Loucy (cell line): ENCODE measurements around the gene OR1L6.

Source experiments
- H2AFZ ChIP-seq: fragments of 200-600 bp; sonication (generic); 2 replicates; pipeline ENCODE4 v1.6.0; 2016; ENCODE audit warnings: antibody characterized with exemption, mild to moderate bottlenecking, low read length, moderate library complexity
- H3F3A ChIP-seq: fragments of 200-600 bp; 2 replicates; pipeline ENCODE4 v1.6.0; 2016; ENCODE audit warnings: antibody characterized with exemption, low read depth, mild to moderate bottlenecking
- H3K27me3 ChIP-seq: fragments of 200-600 bp; sonication (generic); 2 replicates; pipeline ENCODE4 v1.6.1; 2014; ENCODE audit warnings: low read length, mild to moderate bottlenecking; ENCODE audit not compliant: insufficient read depth, poor library complexity, severe bottlenecking
- H3K36me3 ChIP-seq: fragments of 200-600 bp; sonication (generic); 2 replicates; pipeline ENCODE4 v1.6.1; 2016; ENCODE audit warnings: low read length; ENCODE audit not compliant: insufficient read depth
- H3K4me1 ChIP-seq: fragments of 200-600 bp; sonication (generic); 2 replicates; pipeline ENCODE4 v1.5.1; 2014; ENCODE audit warnings: low read length, mild to moderate bottlenecking; ENCODE audit not compliant: insufficient read depth, poor library complexity, severe bottlenecking
- H3K4me2 ChIP-seq: fragments of 200-600 bp; sonication (generic); 2 replicates; pipeline ENCODE4 v1.6.0; 2014; ENCODE audit warnings: antibody characterized with exemption, low read length, low read depth, mild to moderate bottlenecking; ENCODE audit not compliant: poor library complexity, severe bottlenecking
- H3K4me3 ChIP-seq: fragments of 200-600 bp; sonication (generic); 2 replicates; pipeline ENCODE4 v1.5.1; 2014; ENCODE audit warnings: low read length, mild to moderate bottlenecking, mixed read lengths; ENCODE audit not compliant: poor library complexity, severe bottlenecking
- H3K79me2 ChIP-seq: fragments of 200-600 bp; sonication (generic); 2 replicates; pipeline ENCODE4 v1.6.1; 2014; ENCODE audit warnings: low read length; ENCODE audit not compliant: insufficient read depth
- H3K9ac ChIP-seq: fragments of 200-600 bp; sonication (generic); 2 replicates; pipeline ENCODE4 v1.6.0; 2014; ENCODE audit warnings: mild to moderate bottlenecking, low read depth, low read length, moderate library complexity; ENCODE audit not compliant: poor library complexity, severe bottlenecking
- H3K9me2 ChIP-seq: fragments of 200-600 bp; sonication (generic); replicated peaks from 2 replicates; pipeline ENCODE4 v1.6.1; 2016; ENCODE audit warnings: low read depth, low read length, mixed read lengths
- H3K9me3 ChIP-seq: fragments of 200-600 bp; sonication (generic); 2 replicates; pipeline ENCODE4 v1.6.1; 2014; ENCODE audit warnings: mild to moderate bottlenecking, antibody characterized with exemption, low read length, low read depth; ENCODE audit not compliant: insufficient read depth
- H4K20me1 ChIP-seq: fragments of 200-600 bp; sonication (generic); 2 replicates; pipeline ENCODE4 v1.6.0; 2014; ENCODE audit warnings: antibody characterized with exemption, low read length, mild to moderate bottlenecking; ENCODE audit not compliant: insufficient read depth, poor library complexity, severe bottlenecking
- EZH2phosphoT487 ChIP-seq: fragments of 200-600 bp; IDR thresholded peaks from 2 replicates; pipeline ENCODE4 v1.6.1; 2018; ENCODE audit warnings: antibody characterized with exemption, mild to moderate bottlenecking, moderate library complexity, borderline replicate concordance
- TF ChIP-seq, protein P1 (sequence below): fragments of 200-600 bp; sonication (generic); conservative IDR thresholded peaks from 2 replicates; pipeline ENCODE4 v1.5.1; 2014; ENCODE audit warnings: mild to moderate bottlenecking, antibody characterized with exemption, low read length

OR1L6 gene

DNA sequence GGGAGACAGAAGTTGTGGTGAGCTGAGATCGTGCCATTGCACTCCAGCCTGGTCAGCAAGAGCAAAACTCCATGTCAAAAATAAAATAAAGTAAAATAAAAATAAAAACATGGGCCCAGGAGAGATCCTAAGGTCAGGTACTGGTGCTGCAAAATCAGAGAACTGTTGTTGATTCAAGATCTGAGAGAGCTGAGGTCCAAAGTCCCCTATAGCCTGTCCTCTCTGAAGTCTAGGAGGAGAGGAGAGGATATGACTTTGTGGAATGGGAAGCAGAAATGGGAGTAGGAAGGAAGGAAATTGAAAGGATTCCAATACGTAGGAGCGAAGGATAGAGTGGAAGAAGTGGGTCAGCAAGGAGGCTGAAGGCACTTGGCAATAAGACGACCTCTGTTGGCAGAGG is 22.9 kb upstream of the OR1L6 start:
- Histone ChIP-seq H3K4me3 (no peak overlapping the region), H3K9ac (no peak overlapping the region), H3K4me2 (no peak overlapping the region), H3K79me2 (no peaks in the 10 kb centered on the region), H3K4me1 (no peaks in the 10 kb centered on the region), H3K36me3 (no peaks in the 10 kb centered on the region), H4K20me1 (no peaks in the 10 kb centered on the region), H3K9me3 (no peaks in the 10 kb centered on the region), H3K9me2 (no peaks in the 10 kb centered on the region), H3K27me3 (no peaks in the 10 kb centered on the region), H2AFZ (no peak overlapping the region), H3F3A (no peaks in the 10 kb centered on the region)
- TF ChIP-seq EZH2phosphoT487: no peak
- TF ChIP-seq, protein P1, sequence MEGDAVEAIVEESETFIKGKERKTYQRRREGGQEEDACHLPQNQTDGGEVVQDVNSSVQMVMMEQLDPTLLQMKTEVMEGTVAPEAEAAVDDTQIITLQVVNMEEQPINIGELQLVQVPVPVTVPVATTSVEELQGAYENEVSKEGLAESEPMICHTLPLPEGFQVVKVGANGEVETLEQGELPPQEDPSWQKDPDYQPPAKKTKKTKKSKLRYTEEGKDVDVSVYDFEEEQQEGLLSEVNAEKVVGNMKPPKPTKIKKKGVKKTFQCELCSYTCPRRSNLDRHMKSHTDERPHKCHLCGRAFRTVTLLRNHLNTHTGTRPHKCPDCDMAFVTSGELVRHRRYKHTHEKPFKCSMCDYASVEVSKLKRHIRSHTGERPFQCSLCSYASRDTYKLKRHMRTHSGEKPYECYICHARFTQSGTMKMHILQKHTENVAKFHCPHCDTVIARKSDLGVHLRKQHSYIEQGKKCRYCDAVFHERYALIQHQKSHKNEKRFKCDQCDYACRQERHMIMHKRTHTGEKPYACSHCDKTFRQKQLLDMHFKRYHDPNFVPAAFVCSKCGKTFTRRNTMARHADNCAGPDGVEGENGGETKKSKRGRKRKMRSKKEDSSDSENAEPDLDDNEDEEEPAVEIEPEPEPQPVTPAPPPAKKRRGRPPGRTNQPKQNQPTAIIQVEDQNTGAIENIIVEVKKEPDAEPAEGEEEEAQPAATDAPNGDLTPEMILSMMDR: no peak

DNA sequence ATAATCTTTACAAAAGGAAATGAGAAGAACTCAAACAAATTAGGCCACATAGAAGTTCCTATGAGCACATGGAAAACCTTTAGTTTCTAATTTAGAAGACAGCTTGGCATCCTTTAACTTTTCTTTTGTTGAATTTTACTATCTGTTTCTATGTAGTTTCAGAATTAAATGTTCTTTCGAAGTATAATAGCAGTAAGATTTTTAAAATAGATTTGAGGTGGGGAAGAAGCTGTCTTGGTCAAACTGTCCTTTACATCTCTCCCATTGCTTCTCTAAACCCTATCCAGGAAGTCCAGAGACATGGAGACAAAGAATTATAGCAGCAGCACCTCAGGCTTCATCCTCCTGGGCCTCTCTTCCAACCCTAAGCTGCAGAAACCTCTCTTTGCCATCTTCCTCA is 18.4 kb upstream of the OR1L6 start, which contains the start of gene OR1L4:
TSS of gene OR1L4 (plus strand) at position 301 of the 400 bp plus-strand sequence. CDS start at position 301, 0 bp downstream.
- Histone ChIP-seq H3K36me3 (no peaks in the 10 kb centered on the region), H3K9me3 (peaks cover 12% of the 10 kb centered on the region; the same call in 1 of the 2 replicates), H3K4me3 (no peak within 1 kb of the TSS), H4K20me1 (no peaks in the 10 kb centered on the region), H3K79me2 (no peaks in the 10 kb centered on the region), H3F3A (no peaks in the 10 kb centered on the region), H3K27me3 (no peaks in the 10 kb centered on the region), H3K9ac (no peak within 1 kb of the TSS), H2AFZ (no peak within 1 kb of the TSS), H3K4me1 (no peaks in the 10 kb centered on the region), H3K4me2 (no peak within 1 kb of the TSS), H3K9me2 (no peaks in the 10 kb centered on the region)
- TF ChIP-seq, protein P1: no peak
- TF ChIP-seq EZH2phosphoT487: no peak

DNA sequence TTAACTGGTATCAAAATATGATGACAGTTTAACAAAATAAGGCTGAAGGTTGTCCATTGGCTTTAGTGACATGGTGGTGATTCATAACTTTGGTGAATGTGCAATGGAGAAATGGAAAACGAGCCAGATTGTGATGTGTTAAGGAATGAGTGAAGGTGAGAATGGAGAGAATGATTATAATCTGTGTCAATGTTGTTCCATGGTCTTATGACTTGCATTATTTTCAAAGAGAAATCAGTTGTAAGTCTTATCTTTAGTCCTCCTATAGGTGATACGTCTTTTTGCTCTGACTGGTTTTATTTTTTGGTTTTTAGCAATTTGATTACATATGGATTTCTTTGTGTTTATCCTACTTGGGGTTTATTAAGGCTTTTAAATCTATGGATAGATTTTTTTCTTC is 12.7 kb downstream of the OR1L6 start:
- H3K4me1 ChIP-seq: no peaks in the 10 kb centered on the region
- H4K20me1 ChIP-seq: no peaks in the 10 kb centered on the region
- H3K9ac ChIP-seq: no peak overlapping the region
- H3K36me3 ChIP-seq: no peaks in the 10 kb centered on the region
- no peak overlapping the region for H3K4me2 ChIP-seq
- no peaks in the 10 kb centered on the region for H3K9me3 ChIP-seq
- no peaks in the 10 kb centered on the region for H3K9me2 ChIP-seq
- no peak overlapping the region for H2AFZ ChIP-seq
- no peaks in the 10 kb centered on the region for H3F3A ChIP-seq
- H3K79me2 ChIP-seq: no peaks in the 10 kb centered on the region
- TF ChIP-seq, protein P1: no peak
- TF ChIP-seq EZH2phosphoT487: no peak
- no peak overlapping the region for H3K4me3 ChIP-seq
- no peaks in the 10 kb centered on the region for H3K27me3 ChIP-seq
